Endodermal cell (in vitro differentiated cells): ENCODE results near the gene STXBP6. TPM values are rescaled to one million over a fixed set of nuclear protein-coding genes. Genes with fewer than 3 reads are reported as not detected.
A peak's percentile ranks its signal among the peaks of the same experiment; 100 is the strongest.

Experiments
- DNase-seq: peaks from one replicate; pipeline ENCODE4 v3.0.0-alpha.2; 2017
- H3K27ac ChIP-seq: 2 replicates; pipeline ENCODE4 v1.5.1; 2013; ENCODE audit warnings: mild to moderate bottlenecking, low read depth, low read length, moderate library complexity
- H3K27me3 ChIP-seq: 2 replicates; pipeline ENCODE4 v1.6.1; 2013; ENCODE audit warnings: mild to moderate bottlenecking, low read length, moderate library complexity; ENCODE audit not compliant: insufficient read depth, control insufficient read depth, poor library complexity, severe bottlenecking
- H3K36me3 ChIP-seq: 2 replicates; pipeline ENCODE4 v1.7.0; 2013; ENCODE audit warnings: mild to moderate bottlenecking, low read length, moderate library complexity; ENCODE audit not compliant: control insufficient read depth, insufficient read depth
- H3K4me1 ChIP-seq: one replicate; pipeline ENCODE4 v1.7.0; 2013; ENCODE audit warnings: low read length; ENCODE audit not compliant: control insufficient read depth, insufficient read depth
- H3K4me3 ChIP-seq: 2 replicates; pipeline ENCODE4 v1.5.1; 2013; ENCODE audit warnings: mild to moderate bottlenecking, low read length, moderate library complexity
- H3K9ac ChIP-seq: 2 replicates; pipeline ENCODE4 v1.6.1; 2013; ENCODE audit warnings: mild to moderate bottlenecking, low read length, moderate library complexity; ENCODE audit not compliant: poor library complexity, severe bottlenecking; ENCODE audit errors: extremely low read depth
- H3K9me3 ChIP-seq: 2 replicates; pipeline ENCODE4 v1.6.1; 2013; ENCODE audit warnings: mild to moderate bottlenecking, low read length, moderate library complexity; ENCODE audit not compliant: control insufficient read depth
- H3K27ac Mint-ChIP-seq: 2 replicates; pipeline ENCODE4 v1.8.0; 2020; ENCODE audit warnings: mixed read lengths
- H3K27me3 Mint-ChIP-seq: 2 replicates; pipeline ENCODE4 v1.8.0; 2021; ENCODE audit warnings: mild to moderate bottlenecking, mixed read lengths; ENCODE audit not compliant: insufficient read depth
- H3K36me3 Mint-ChIP-seq: 2 replicates; pipeline ENCODE4 v1.8.0; 2020; ENCODE audit warnings: low read depth, mixed read lengths
- H3K4me1 Mint-ChIP-seq: 2 replicates; pipeline ENCODE4 v1.8.0; 2020; ENCODE audit warnings: mixed read lengths
- H3K4me3 Mint-ChIP-seq: 2 replicates; pipeline ENCODE4 v1.8.0; 2020; ENCODE audit warnings: mild to moderate bottlenecking, moderate library complexity, mixed read lengths
- H3K9me3 Mint-ChIP-seq: 2 replicates; pipeline ENCODE4 v1.8.0; 2020; ENCODE audit warnings: mild to moderate bottlenecking, mixed read lengths
- CTCF ChIP-seq: fragments of 200-600 bp; sonication (generic); conservative IDR thresholded peaks from 2 replicates; pipeline ENCODE4 v1.5.0; 2021; ENCODE audit warnings: antibody characterized with exemption, mild to moderate bottlenecking
- WGBS, 2 experiments: methylation state at CpG; one replicate each; pipeline versions ENCODE4 v1.1.5 to v1.1.7; 2013; ENCODE audit warnings: missing lambda C conversion rate in 2 of 2, mixed read lengths in 1 of 2; ENCODE audit not compliant: insufficient coverage in 1 of 2, insufficient read length in 1 of 2; 5-methylcytosine and 5-hydroxymethylcytosine counted together
- total RNA-seq, 2 donors: library from RNA; stranded (reverse); fragmentation: NEBNext Ultra II Directional in 1 of 2; extraction: Animal tissue kit (Norgen Biotek cat#: 25700) in 1 of 2; gene quantifications; 2 replicates in 1 of 2; 3 replicates in 1 of 2; pipeline ENCODE4 v1.2.1, GENCODE V29; 2021

Gene STXBP6
- total RNA-seq, 2 donors from 2014 or later = 0.64 to 1.5 TPM

DNA sequence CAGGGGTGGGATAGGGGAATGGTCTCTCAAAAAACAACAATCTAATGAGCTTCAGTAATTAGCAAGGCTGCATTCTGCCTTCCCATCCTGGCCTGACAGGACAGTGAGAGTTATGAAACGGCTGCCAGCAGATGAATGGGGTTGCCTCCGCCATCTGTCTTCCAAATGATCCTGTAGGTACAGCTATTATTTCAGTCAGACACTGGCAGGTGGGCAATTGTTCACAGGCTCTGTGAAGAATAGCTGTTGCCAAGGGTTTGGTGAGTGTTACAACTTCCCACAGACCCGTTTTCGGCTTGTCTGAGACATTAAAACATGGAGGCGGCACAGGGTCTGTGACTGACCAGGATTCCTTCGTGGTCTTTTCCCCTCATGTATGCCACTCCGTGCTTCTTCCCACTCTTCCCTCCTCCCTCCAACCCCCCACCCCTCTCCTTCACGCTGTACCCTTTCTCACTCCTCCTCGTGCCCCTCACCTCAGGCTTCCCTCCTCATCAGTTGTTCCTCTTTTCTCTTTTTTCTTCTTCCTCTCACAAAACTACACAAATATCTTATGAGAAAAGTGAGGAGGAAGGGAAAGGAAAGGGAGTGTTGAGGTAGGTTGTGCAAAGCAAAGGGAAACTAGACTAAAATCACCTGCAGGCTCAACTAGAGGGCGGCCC is 255.2 kb downstream of the STXBP6 start:
- TF ChIP-seq CTCF = no peak
- Histone ChIP-seq H3K27me3 (no peaks in the 10 kb centered on the region), H3K36me3 (no peaks in the 10 kb centered on the region), H3K4me3 (no peak overlapping the region), H3K9me3 (no peaks in the 10 kb centered on the region), H3K4me1 (no peaks in the 10 kb centered on the region), H3K27ac (peak overlapping the region; percentile 13), H3K9ac (no peak overlapping the region)
- Mint-ChIP-seq H3K36me3 (no peaks in the 10 kb centered on the region), H3K4me1 (peaks cover 5% of the 10 kb centered on the region), H3K9me3 (no peaks in the 10 kb centered on the region), H3K4me3 (no peak overlapping the region), H3K27ac (no peak overlapping the region), H3K27me3 (no peaks in the 10 kb centered on the region)
- WGBS, 2 experiments = 70 to 90% methylated on average over 6 to 10 of the region's 10 CpGs
- DNase-seq = no peak

DNA sequence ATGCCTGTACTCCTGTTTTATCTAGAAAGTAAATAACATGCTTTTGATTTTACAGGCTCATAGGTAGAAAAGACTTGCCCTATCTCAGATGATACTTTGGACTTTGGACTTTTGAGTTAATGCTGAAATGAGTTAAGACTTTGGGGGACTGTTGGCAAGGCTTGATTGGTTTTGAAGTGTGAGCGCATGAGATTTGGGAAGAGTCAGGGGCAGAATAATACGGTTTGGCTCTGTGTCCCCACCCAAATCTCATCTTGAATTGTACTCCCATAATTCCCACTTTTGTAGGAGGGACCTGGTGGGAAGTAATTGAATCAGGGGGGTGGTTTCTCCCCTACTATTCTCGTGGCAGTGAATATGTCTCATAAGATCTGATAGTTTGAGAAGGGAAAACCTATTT is 259.8 kb downstream of the STXBP6 start:
- Histone ChIP-seq H3K4me1 (no peaks in the 10 kb centered on the region), H3K9ac (no peak overlapping the region), H3K27ac (no peak overlapping the region), H3K9me3 (no peaks in the 10 kb centered on the region), H3K27me3 (no peaks in the 10 kb centered on the region), H3K4me3 (no peak overlapping the region), H3K36me3 (no peaks in the 10 kb centered on the region)
- Mint-ChIP-seq H3K36me3 (no peaks in the 10 kb centered on the region), H3K27ac (no peak overlapping the region), H3K4me3 (no peak overlapping the region), H3K27me3 (no peaks in the 10 kb centered on the region), H3K9me3 (no peaks in the 10 kb centered on the region), H3K4me1 (no peaks in the 10 kb centered on the region)
- TF ChIP-seq CTCF = no peak
- 100% methylated on average over 2 of the region's 3 CpGs; no CpG with 5 or more reads in 1 of the 2 experiments for WGBS, 2 experiments
- no peak for DNase-seq

DNA sequence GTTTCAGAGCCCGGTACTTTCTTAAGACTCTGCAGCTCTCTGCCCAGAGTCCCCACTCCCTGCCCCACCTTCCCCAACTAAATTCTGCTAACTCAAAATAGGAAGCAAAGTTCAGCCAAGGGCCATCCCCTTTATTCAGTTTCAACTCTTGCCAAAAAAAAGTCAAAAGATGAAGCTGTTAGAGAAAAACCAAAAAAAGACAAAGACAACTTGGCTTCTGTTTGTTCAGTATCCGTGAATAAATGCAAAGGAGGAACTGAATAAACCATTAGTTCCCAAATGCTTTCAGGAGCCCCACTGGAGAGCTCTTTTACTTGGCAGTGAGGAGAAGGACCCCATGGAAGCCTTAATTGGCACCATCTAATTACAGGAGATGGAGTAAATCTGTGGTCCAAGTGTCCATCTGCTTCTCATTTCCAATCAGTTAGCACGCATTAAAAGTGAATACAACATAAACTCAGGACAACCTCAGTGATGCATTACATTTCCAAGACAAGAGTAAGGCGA is 260.5 kb downstream of the STXBP6 start:
- no peak overlapping the region for H3K27ac Mint-ChIP-seq
- no peak for TF ChIP-seq CTCF
- Histone ChIP-seq H3K4me3 (no peak overlapping the region), H3K27ac (no peak overlapping the region), H3K9ac (no peak overlapping the region), H3K36me3 (no peaks in the 10 kb centered on the region), H3K4me1 (no peaks in the 10 kb centered on the region), H3K27me3 (no peaks in the 10 kb centered on the region), H3K9me3 (no peaks in the 10 kb centered on the region)
- DNase-seq = no peak
- no peaks in the 10 kb centered on the region for H3K36me3 Mint-ChIP-seq
- 87 to 100% methylated on average over 2 to 4 of the region's 4 CpGs for WGBS, 2 experiments
- H3K9me3 Mint-ChIP-seq = no peaks in the 10 kb centered on the region
- no peak overlapping the region for H3K4me3 Mint-ChIP-seq
- H3K4me1 Mint-ChIP-seq = no peaks in the 10 kb centered on the region
- H3K27me3 Mint-ChIP-seq = no peaks in the 10 kb centered on the region
